Erythroblast (primary cell): Measurements from ENCODE around the gene UGT1A7.

Source experiments
- GATA1 ChIP-seq: IDR thresholded peaks from 2 replicates; pipeline ENCODE4 v1.6.1; 2011; ENCODE audit warnings: low read depth, mild to moderate bottlenecking, control low read depth, low read length, moderate library complexity
- POLR2A ChIP-seq: IDR thresholded peaks from 2 replicates; pipeline ENCODE4 v1.6.1; 2011; ENCODE audit warnings: mild to moderate bottlenecking, low read length

DNA sequence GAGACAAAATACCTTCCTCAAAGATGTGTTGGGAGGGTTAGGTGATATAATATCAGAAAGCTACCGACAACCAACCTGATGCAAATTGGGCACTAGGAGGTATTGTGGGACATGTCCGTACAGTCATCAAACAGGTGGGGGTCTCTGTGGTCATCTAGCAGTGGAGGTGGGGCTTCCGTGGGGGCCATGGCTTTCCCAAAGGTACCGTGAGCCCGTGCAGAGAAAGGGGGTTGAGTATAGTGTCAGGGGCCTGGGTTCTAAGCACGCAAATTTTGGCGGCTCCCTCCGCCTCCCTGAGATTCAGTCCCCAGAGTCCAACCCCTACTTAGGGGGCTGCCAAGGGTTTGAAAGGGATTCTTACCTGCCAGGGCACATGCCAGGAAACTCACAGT lies 140.0 kb downstream of the UGT1A7 start:
- TF ChIP-seq POLR2A (no peak), GATA1 (no peak)
